Ascending aorta (tissue), 2 donors: ENCODE measurements around the gene ST6GALNAC2. TPM values are rescaled to one million over a fixed set of nuclear protein-coding genes. Genes with fewer than 3 reads are reported as not detected.

Experiments used
- DNase-seq, 2 donors: peaks; one replicate each; pipeline ENCODE4 v3.0.0-alpha.2; 2019; ENCODE audit warnings: low spot score in 2 of 2
- H3K27ac ChIP-seq, 2 donors: fragments of 200-600 bp; sonication (generic); one replicate each; pipeline ENCODE4 v1.5.1; 2016 to 2017; ENCODE audit warnings: mild to moderate bottlenecking in 1 of 2
- H3K27me3 ChIP-seq: fragments of 200-600 bp; sonication (generic); one replicate; pipeline ENCODE4 v1.5.1; 2017
- H3K36me3 ChIP-seq, 2 donors: fragments of 200-600 bp; sonication (generic); one replicate each; pipeline ENCODE4 v1.5.1; 2016
- H3K4me1 ChIP-seq, 2 donors: fragments of 200-600 bp; sonication (generic); one replicate each; pipeline ENCODE4 v1.5.1; 2016 to 2017; ENCODE audit warnings: mild to moderate bottlenecking in 1 of 2
- H3K4me3 ChIP-seq, 2 donors: fragments of 200-600 bp; sonication (generic); one replicate each; pipeline ENCODE4 v1.5.1; 2016 to 2017; ENCODE audit warnings: mild to moderate bottlenecking in 1 of 2
- H3K9me3 ChIP-seq, 2 donors: fragments of 200-600 bp; sonication (generic); one replicate each; pipeline ENCODE4 v1.5.1; 2016
- CTCF ChIP-seq, 3 experiments: fragments of 200-600 bp in 2 of 3; fragments of 450-650 bp in 1 of 3; sonication (generic) in 2 of 3; IDR thresholded peaks; one replicate each; pipeline ENCODE4 v1.5.1; 2016 to 2019; ENCODE audit warnings: antibody characterized with exemption in 3 of 3, mild to moderate bottlenecking in 1 of 3, moderate library complexity in 1 of 3
- intact Hi-C: fragments of 100-400 bp; cut with DNase I; formaldehyde crosslinking; loops from one replicate; pipeline ENCODE4 v1.15.1; 2023
- total RNA-seq: library from RNA; depleted of rRNA; stranded (reverse); fragments of >200 nt; gene quantifications from one replicate; pipeline ENCODE4 v1.1.0, GENCODE V29; 2016

Gene ST6GALNAC2
- total RNA-seq, 1 donor from 2014 or later, result 15.8 TPM

GRCh38 chr17:76538281-76538931 lies 47.3 kb downstream of the ST6GALNAC2 start:
- no peak for DNase-seq
- H3K27me3 ChIP-seq, result peaks cover 8% of the 10 kb centered on the region

GRCh38 chr17:76537578-76538280 lies 47.9 kb downstream of the ST6GALNAC2 start, which contains the start of gene CYGB:
CYGB (minus strand) TSS chr17:76537709; CDS start chr17:76537542, 167 bp downstream.
- Histone ChIP-seq H3K4me1 (peaks cover 14% of the 10 kb centered on the region in 2 donors), H3K9me3 (no peaks in the 10 kb centered on the region), H3K4me3 (peak within 1 kb of the TSS; percentile 44 to 62), H3K27me3 (peaks cover 8% of the 10 kb centered on the region), H3K36me3 (no peaks in the 10 kb centered on the region), H3K27ac (peak within 1 kb of the TSS in 1 of 2 donors; percentile 32)
- no peak for TF ChIP-seq CTCF (IDR thresholded peaks at IDR 0.05)
- intact Hi-C loops, result no loop called here
- DNase-seq, result no peak

More at GRCh38 chr17:76538281-76538931, 47.3 kb downstream of the ST6GALNAC2 start:
- intact Hi-C loops, result no loop called here
- Histone ChIP-seq H3K4me1 (peaks cover 14% of the 10 kb centered on the region in 2 donors), H3K4me3 (peak overlapping the region; percentile 44 to 62), H3K9me3 (no peaks in the 10 kb centered on the region), H3K27ac (peak overlapping the region in 1 of 2 donors; percentile 32), H3K36me3 (no peaks in the 10 kb centered on the region)
- no peak for TF ChIP-seq CTCF (IDR thresholded peaks at IDR 0.05)

- H3K27ac ChIP-seq, result peak overlapping the region in 1 of 2 donors; percentile 9
- TF ChIP-seq CTCF (IDR thresholded peaks at IDR 0.05), result no peak
- peak overlapping the region in 1 of 2 donors; percentile 62 for H3K4me3 ChIP-seq
- H3K9me3 ChIP-seq, result no peaks in the 10 kb centered on the region
- peaks cover 14% of the 10 kb centered on the region in 2 donors for H3K4me1 ChIP-seq
- H3K27me3 ChIP-seq, result peaks cover 8% of the 10 kb centered on the region
- H3K36me3 ChIP-seq, result no peaks in the 10 kb centered on the region
- DNase-seq, result no peak
- intact Hi-C loops, result no loop called here
Measured at GRCh38 chr17:76537288-76537577, 48.4 kb downstream of the ST6GALNAC2 start.

- H3K27me3 ChIP-seq, result peaks cover 8% of the 10 kb centered on the region
- H3K27ac ChIP-seq, result peak overlapping the region in 1 of 2 donors; percentile 9
- H3K4me1 ChIP-seq, result peaks cover 14% of the 10 kb centered on the region in 2 donors
- no peaks in the 10 kb centered on the region for H3K36me3 ChIP-seq
- no peak for DNase-seq
- peak overlapping the region in 1 of 2 donors; percentile 62 for H3K4me3 ChIP-seq
- intact Hi-C loops, result no loop called here
- TF ChIP-seq CTCF (IDR thresholded peaks at IDR 0.05), result no peak
- H3K9me3 ChIP-seq, result no peaks in the 10 kb centered on the region
Measured at GRCh38 chr17:76536511-76537287, 49.0 kb downstream of the ST6GALNAC2 start.

GRCh38 chr17:76535788-76536510 lies 49.7 kb downstream of the ST6GALNAC2 start:
- H3K4me3 ChIP-seq, result no peak overlapping the region
- peaks cover 14 to 15% of the 10 kb centered on the region in 2 donors for H3K4me1 ChIP-seq
- no peaks in the 10 kb centered on the region for H3K36me3 ChIP-seq
- H3K9me3 ChIP-seq, result no peaks in the 10 kb centered on the region
- DNase-seq, result no peak
- intact Hi-C loops, result no loop called here
- no peak overlapping the region for H3K27ac ChIP-seq
- TF ChIP-seq CTCF (IDR thresholded peaks at IDR 0.05), result no peak
- H3K27me3 ChIP-seq, result peaks cover 8% of the 10 kb centered on the region
